K562 (cell line): ENCODE data around the gene WT1. TPM values are rescaled to one million over a fixed set of nuclear protein-coding genes. Genes with fewer than 3 reads are reported as not detected.

Source experiments
- ATAC-seq: fragments of 200-7000 bp; cut with Tn5 transposase; 3 replicates; pipeline ENCODE4 v1.9.1; 2020; ENCODE audit warnings: moderate library complexity
- BruUV-seq: library from RNA; stranded (reverse); fragments of 400-500 nt; replicated peaks from 2 replicates; lab custom pipeline; 2021; lab: Mats Ljungman, UMichigan
- CTCF ChIA-PET: fragments of 300-600 bp; formaldehyde crosslinking; extraction: SDS; loops from one replicate; lab custom pipeline; 2021; ENCODE audit warnings: low intra/inter-chr PET ratio; lab: Yijun Ruan, JAX
- POLR2A ChIA-PET: fragments of 300-600, 350-650 bp; sonication (Branson Sonifier 250); formaldehyde crosslinking; extraction: SDS; loops from one replicate; lab custom pipeline; 2021; ENCODE audit warnings: antibody characterized with exemption, inconsistent platforms; lab: Yijun Ruan, JAX
- DNase-seq, 4 experiments: peaks; one replicate each; pipeline versions ENCODE4 v3.0.0 to v3.0.0-alpha.2; 2011 to 2018; ENCODE audit warnings: low spot score in 3 of 4, mixed read lengths in 3 of 4; ENCODE audit errors: extremely low read depth in 1 of 4
- FAIRE-seq: peaks from 2 replicates; lab custom pipeline; 2011; peaks lifted over from hg19 to GRCh38; lab: Jason Lieb, UNC
- H2AFZ ChIP-seq: 2 replicates; pipeline ENCODE4 v1.6.0; 2011; ENCODE audit warnings: low read depth, low read length, control low read depth, inconsistent platforms
- H3K27ac ChIP-seq: fragments of 200-600 bp; 3 replicates; pipeline ENCODE4 v1.8.0; 2011; ENCODE audit warnings: low read depth, mild to moderate bottlenecking, control low read depth, inconsistent platforms, low read length, moderate library complexity, mixed read lengths; ENCODE audit errors: extremely low read depth
- H3K27me3 ChIP-seq, 2 experiments: fragments of 300-600 bp in 1 of 2; 2 replicates in 1 of 2; 3 replicates in 1 of 2; pipeline versions ENCODE4 v1.6.0 to v1.8.0; 2011; ENCODE audit warnings: inconsistent platforms in 2 of 2, low read length in 2 of 2, mild to moderate bottlenecking in 1 of 2, mixed read lengths in 1 of 2, moderate library complexity in 1 of 2; ENCODE audit not compliant: control insufficient read depth in 2 of 2, insufficient read depth in 2 of 2
- H3K36me3 ChIP-seq: fragments of 300-600 bp; 3 replicates; pipeline ENCODE4 v1.8.0; 2011; ENCODE audit warnings: mild to moderate bottlenecking, low read length, inconsistent platforms; ENCODE audit not compliant: control insufficient read depth, insufficient read depth
- H3K4me1 ChIP-seq, 2 experiments: fragments of 200-600 bp in 1 of 2; replicated peaks in 1 of 2; 2 replicates in 1 of 2; 3 replicates in 1 of 2; pipeline versions ENCODE4 v1.5.1 to v1.8.0; 2011; ENCODE audit warnings: inconsistent platforms in 2 of 2, low read length in 2 of 2, mild to moderate bottlenecking in 1 of 2, mixed read lengths in 1 of 2, moderate library complexity in 1 of 2; ENCODE audit not compliant: control insufficient read depth in 2 of 2, insufficient read depth in 2 of 2
- H3K4me2 ChIP-seq: 2 replicates; pipeline ENCODE4 v1.6.1; 2011; ENCODE audit warnings: low read length, control low read depth, inconsistent platforms, mixed read lengths; ENCODE audit not compliant: insufficient read depth
- H3K4me3 ChIP-seq: fragments of 200-600 bp; sonication (generic), shearing (Covaris generic); 2 replicates; pipeline ENCODE4 v1.5.1; 2016; ENCODE audit warnings: control low read depth, inconsistent platforms
- H3K79me2 ChIP-seq: fragments of 200-600 bp; 3 replicates; pipeline ENCODE4 v1.8.0; 2011; ENCODE audit warnings: low read length, inconsistent platforms; ENCODE audit not compliant: control insufficient read depth, insufficient read depth
- H3K9ac ChIP-seq, 2 experiments: 2 replicates each; pipeline versions ENCODE4 v1.6.0 to v1.6.1; 2011; ENCODE audit warnings: low read depth in 2 of 2, low read length in 2 of 2, control low read depth in 1 of 2, inconsistent platforms in 1 of 2, mild to moderate bottlenecking in 1 of 2, mixed read lengths in 1 of 2; ENCODE audit not compliant: insufficient read depth in 1 of 2
- H3K9me1 ChIP-seq: one replicate; pipeline ENCODE4 v1.6.0; 2011; ENCODE audit warnings: inconsistent platforms, mild to moderate bottlenecking, low read length, moderate library complexity; ENCODE audit not compliant: control insufficient read depth, insufficient read depth
- H3K9me3 ChIP-seq: replicated peaks from 2 replicates; pipeline ENCODE4 v1.5.1; 2011; ENCODE audit warnings: low read depth, low read length, inconsistent platforms; ENCODE audit not compliant: control insufficient read depth, insufficient read depth
- H4K20me1 ChIP-seq: replicated peaks from 2 replicates; pipeline ENCODE4 v1.6.1; 2011; ENCODE audit warnings: low read length, inconsistent platforms, mixed read lengths; ENCODE audit not compliant: control insufficient read depth, insufficient read depth
- ETS1 ChIP-seq: conservative IDR thresholded peaks from 2 replicates; pipeline ENCODE4 v1.6.1; 2011; ENCODE audit warnings: low read depth, mild to moderate bottlenecking, low read length; ENCODE audit not compliant: control insufficient read depth
- HMGN3 ChIP-seq: IDR thresholded peaks from 2 replicates; pipeline ENCODE4 v1.6.1; 2011; ENCODE audit warnings: borderline replicate concordance, low read depth, mild to moderate bottlenecking, mixed read lengths, low read length; ENCODE audit not compliant: insufficient read length; ENCODE audit errors: extremely low read depth
- HNRNPLL ChIP-seq: fragments of 200-400 bp; formaldehyde crosslinking; IDR thresholded peaks from 2 replicates; pipeline ENCODE4 v1.6.1; 2017; ENCODE audit warnings: low read length, low read depth, mild to moderate bottlenecking; ENCODE audit not compliant: poor library complexity, severe bottlenecking
- MED1 ChIP-seq: sonication (generic); formaldehyde crosslinking; IDR thresholded peaks from 2 replicates; pipeline ENCODE4 v1.8.1; 2023; ENCODE audit warnings: missing genetic modification reagents, borderline replicate concordance
- MNT ChIP-seq, 2 experiments: fragments of 450-650 bp; conservative IDR thresholded peaks; 2 replicates each; pipeline ENCODE4 v1.6.1; 2017; ENCODE audit warnings: mild to moderate bottlenecking in 2 of 2, moderate library complexity in 2 of 2
- MXD1 ChIP-seq: fragments of 250-450 bp; sonication (Bioruptor Pico); IDR thresholded peaks from 2 replicates; pipeline ENCODE4 v1.8.0; 2021; ENCODE audit warnings: borderline replicate concordance, mild to moderate bottlenecking, moderate library complexity; ENCODE audit not compliant: poor library complexity, severe bottlenecking
- NELFE ChIP-seq: IDR thresholded peaks from 2 replicates; pipeline ENCODE4 v1.6.1; 2011; ENCODE audit warnings: mild to moderate bottlenecking; ENCODE audit not compliant: insufficient read depth, insufficient read length
- PHF20 ChIP-seq: fragments of 450-650 bp; IDR thresholded peaks from 2 replicates; pipeline ENCODE4 v1.6.1; 2018; ENCODE audit not compliant: partially characterized antibody
- PPARD ChIP-seq: fragments of 250-450 bp; sonication (Bioruptor Pico); IDR thresholded peaks from 2 replicates; pipeline ENCODE4 v1.8.0; 2022; ENCODE audit warnings: inconsistent platforms, mild to moderate bottlenecking, moderate library complexity
- SMAD1 ChIP-seq: fragments of 150-350 bp; IDR thresholded peaks from 2 replicates; pipeline ENCODE4 v1.6.1; 2014; ENCODE audit warnings: low read length, low read depth; ENCODE audit not compliant: partially characterized antibody
- STAG1 ChIP-seq: sonication (generic); formaldehyde crosslinking; IDR thresholded peaks from 2 replicates; pipeline ENCODE4 v1.5.0; 2020; ENCODE audit warnings: missing genetic modification reagents, borderline replicate concordance
- ZBTB43 ChIP-seq: sonication (generic); formaldehyde crosslinking; IDR thresholded peaks from 2 replicates; pipeline ENCODE4 v1.8.0; 2023; ENCODE audit warnings: mild to moderate bottlenecking, missing genetic modification reagents
- ZBTB5 ChIP-seq: fragments of 450-650 bp; IDR thresholded peaks from 2 replicates; pipeline ENCODE4 v1.6.1; 2017; ENCODE audit warnings: antibody characterized with exemption
- ZSCAN29 ChIP-seq: fragments of 450-650 bp; IDR thresholded peaks from 2 replicates; pipeline ENCODE4 v1.6.1; 2017
- WGBS: fragments of 100-300 bp; shearing (Covaris generic); methylation state at CpG from one replicate; pipeline ENCODE4 v1.1.6; 2016; ENCODE audit warnings: low coverage, mixed read lengths; ENCODE audit not compliant: insufficient coverage; ENCODE audit errors: missing lambda C conversion rate; 5-methylcytosine and 5-hydroxymethylcytosine counted together
- in situ Hi-C: fragments of 300-500 bp; cut with MboI; formaldehyde crosslinking; loops from 4 replicates; pipeline ENCODE4 v1.15.0; 2018; ENCODE audit warnings: inconsistent platforms, mixed read lengths
- intact Hi-C: fragments of 100-400 bp; cut with micrococcal nuclease; formaldehyde crosslinking; loops from 2 replicates; pipeline ENCODE4 v1.14.2; 2022
- polyA plus RNA-seq, 8 experiments: library from polyadenylated mRNA; depleted of rRNA in 4 of 8; stranded (reverse) in 5 of 8; unstranded in 3 of 8; fragments of >200 nt; fragmentation: Nextera tagmentation in 2 of 8; fragmentation: Illumina TruSeq in 1 of 8; extraction: Ambion mirVana in 2 of 8; extraction: Trizol in 1 of 8; gene quantifications; 2 replicates each; pipeline versions ENCODE4 v1.2.1 to v1.2.3, GENCODE V29; 2011 to 2014; ENCODE audit warnings: inconsistent platforms in 1 of 8, missing spikeins in 1 of 8
- total RNA-seq, 7 experiments: library from RNA; depleted of rRNA in 6 of 7; stranded (reverse); fragments of >200 nt in 6 of 7; fragmentation: Illumina TruSeq in 2 of 7; extraction: Trizol in 2 of 7; gene quantifications; 2 replicates each; pipeline versions ENCODE4 v1.2.1 to v1.2.3, GENCODE V29; 2011 to 2021; ENCODE audit warnings: low replicate concordance in 1 of 7

WT1 gene
- total and polyA plus RNA-seq, 9 of the 15 experiments (the other 6 are each of a cell fraction or from before 2014, with no cell fraction given) = 7.1 to 33.8 (median 19.4) TPM

GRCh38 chr11:32365192-32365591, 70.1 kb downstream of the WT1 start (continued):
- no peak for TF ChIP-seq NELFE

- ChIA-PET CTCF (no interaction called here), POLR2A (interaction anchor here (1.1 kb wide), 1 partner anchor 38 kb away, joined by 4 read pairs; no protein-coding TSS in a partner anchor)
- no peak for DNase-seq
- under 1% methylated on average over 12 of the region's 13 CpGs for WGBS
- Histone ChIP-seq H3K9me3 (no peaks in the 10 kb centered on the region), H3K79me2 (no peaks in the 10 kb centered on the region), H3K27me3 (peaks cover 28 to 35% of the 10 kb centered on the region in 2 experiments; a peak in 4 of 5 replicates), H3K4me3 (no peak overlapping the region), H4K20me1 (no peaks in the 10 kb centered on the region), H3K27ac (no peak overlapping the region), H2AFZ (no peak overlapping the region), H3K36me3 (no peaks in the 10 kb centered on the region), H3K9ac (no peak overlapping the region), H3K9me1 (no peaks in the 10 kb centered on the region), H3K4me1 (no peaks in the 10 kb centered on the region; a peak in 1 of 5 replicates), H3K4me2 (no peak overlapping the region)
- in situ Hi-C loops = no loop called here
- no peak for ATAC-seq
- no peak for FAIRE-seq
- BruUV-seq = no TSS peak
- intact Hi-C loops = no loop called here
- TF ChIP-seq HMGN3 (no peak), STAG1 (no peak), MED1 (CRISPR knock-in tag) (no peak), ETS1 (no peak), ZBTB5 (no peak), SMAD1 (no peak), HNRNPLL (no peak), MXD1 (CRISPR knock-in tag) (no peak), ZBTB43 (no peak), ZSCAN29 (no peak), MNT (conservative IDR thresholded peaks at IDR 0.05) (no peak), PPARD (CRISPR knock-in tag) (no peak), PHF20 (no peak)
Measured at GRCh38 chr11:32358729-32359128, 76.6 kb downstream of the WT1 start.
